Hepatocyte (in vitro differentiated cells): ENCODE measurements around the gene PDGFD.

Experiments
- CTCF ChIP-seq: fragments of 200-600 bp; sonication (generic); IDR thresholded peaks from 2 replicates; pipeline ENCODE4 v1.5.1; 2016; ENCODE audit warnings: antibody characterized with exemption, mild to moderate bottlenecking; ENCODE audit not compliant: poor library complexity
- EZH2 ChIP-seq: fragments of 200-600 bp; sonication (generic); IDR thresholded peaks from 2 replicates; pipeline ENCODE4 v1.6.1; 2016; ENCODE audit warnings: antibody characterized with exemption, mild to moderate bottlenecking, borderline replicate concordance
- EZH2phosphoT487 ChIP-seq: fragments of 200-600 bp; sonication (generic); IDR thresholded peaks from one replicate; pipeline ENCODE4 v1.6.1; 2018; ENCODE audit warnings: antibody characterized with exemption, mild to moderate bottlenecking, low read depth, moderate library complexity; ENCODE audit not compliant: unreplicated experiment, severe bottlenecking

GRCh38 chr11:104049116-104049515 is 114.8 kb downstream of the PDGFD start:
- TF ChIP-seq EZH2 (no peak), EZH2phosphoT487 (no peak), CTCF (no peak)
